Osteoblast (primary cell): ENCODE data around the gene LYPLAL1. TPM values are rescaled to one million over a fixed set of nuclear protein-coding genes. Genes with fewer than 3 reads are reported as not detected.

Experiments
- DNase-seq: peaks from one replicate; pipeline ENCODE4 v3.0.0; 2011; ENCODE audit warnings: low spot score, mixed read lengths; ENCODE audit not compliant: insufficient read length; ENCODE audit errors: missing footprints
- H2AFZ ChIP-seq: 2 replicates; pipeline ENCODE4 v1.6.0; 2011; ENCODE audit warnings: mild to moderate bottlenecking, low read length
- H3K27ac ChIP-seq: 2 replicates; pipeline ENCODE4 v1.5.1; 2011; ENCODE audit warnings: mild to moderate bottlenecking, low read depth, low read length, moderate library complexity
- H3K27me3 ChIP-seq: 2 replicates; pipeline ENCODE4 v1.6.0; 2012; ENCODE audit warnings: mild to moderate bottlenecking, control low read depth, inconsistent platforms, low read length, moderate library complexity; ENCODE audit not compliant: insufficient read depth
- H3K36me3 ChIP-seq: 2 replicates; pipeline ENCODE4 v1.5.1; 2011; ENCODE audit warnings: mild to moderate bottlenecking, low read length, control low read depth, moderate library complexity; ENCODE audit not compliant: insufficient read depth
- H3K4me1 ChIP-seq: 2 replicates; pipeline ENCODE4 v1.5.1; 2011; ENCODE audit warnings: mild to moderate bottlenecking, low read length, control low read depth, moderate library complexity; ENCODE audit not compliant: insufficient read depth
- H3K4me2 ChIP-seq: 2 replicates; pipeline ENCODE4 v1.6.0; 2011; ENCODE audit warnings: mild to moderate bottlenecking, low read length; ENCODE audit not compliant: insufficient read depth
- H3K4me3 ChIP-seq: fragments of 200-600 bp; sonication (generic); 3 replicates; pipeline ENCODE4 v1.5.1; 2012; ENCODE audit warnings: mild to moderate bottlenecking, low read length, inconsistent platforms; ENCODE audit not compliant: insufficient read depth
- H3K79me2 ChIP-seq: 2 replicates; pipeline ENCODE4 v1.6.0; 2012; ENCODE audit warnings: mild to moderate bottlenecking, low read length, control low read depth, inconsistent platforms; ENCODE audit not compliant: insufficient read depth
- H3K9me3 ChIP-seq: 2 replicates; pipeline ENCODE4 v1.5.1; 2011; ENCODE audit warnings: low read depth, low read length, control low read depth
- H4K20me1 ChIP-seq: 2 replicates; pipeline ENCODE4 v1.6.0; 2012; ENCODE audit warnings: mild to moderate bottlenecking, low read length, control low read depth; ENCODE audit not compliant: insufficient read depth
- total RNA-seq: library from RNA; depleted of rRNA; stranded (reverse); fragments of >200 nt; gene quantifications from 2 replicates; pipeline ENCODE4 v1.2.3, GENCODE V29; 2012
- TF ChIP-seq, protein P1 (sequence below): IDR thresholded peaks from 2 replicates; pipeline ENCODE4 v1.5.1; 2011; ENCODE audit warnings: mild to moderate bottlenecking, low read depth, low read length, moderate library complexity; ENCODE audit errors: extremely low read depth

The LYPLAL1 gene
- total RNA-seq, 1 donor: 33.7 TPM

DNA sequence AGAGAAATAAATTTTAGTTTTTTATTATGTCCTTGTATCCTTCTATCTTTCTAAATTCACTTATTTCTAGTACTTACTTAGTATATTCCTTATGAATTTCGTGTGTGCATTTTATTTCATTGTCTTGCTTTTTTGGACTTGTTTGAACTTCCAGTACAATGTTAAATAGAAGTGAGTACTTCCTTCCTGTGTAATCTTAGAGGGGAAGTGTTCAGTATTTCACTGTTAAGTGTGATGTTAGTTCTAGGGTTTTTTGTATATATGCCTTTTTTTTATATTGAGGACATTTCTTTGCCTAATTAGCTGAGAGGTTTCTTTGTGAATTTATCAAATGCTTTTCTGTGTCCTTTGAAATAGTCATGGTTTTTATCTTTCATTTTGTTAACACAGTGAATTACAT is 10.7 kb downstream of the LYPLAL1 start:
- no peak overlapping the region for H3K27ac ChIP-seq
- TF ChIP-seq, protein P1, sequence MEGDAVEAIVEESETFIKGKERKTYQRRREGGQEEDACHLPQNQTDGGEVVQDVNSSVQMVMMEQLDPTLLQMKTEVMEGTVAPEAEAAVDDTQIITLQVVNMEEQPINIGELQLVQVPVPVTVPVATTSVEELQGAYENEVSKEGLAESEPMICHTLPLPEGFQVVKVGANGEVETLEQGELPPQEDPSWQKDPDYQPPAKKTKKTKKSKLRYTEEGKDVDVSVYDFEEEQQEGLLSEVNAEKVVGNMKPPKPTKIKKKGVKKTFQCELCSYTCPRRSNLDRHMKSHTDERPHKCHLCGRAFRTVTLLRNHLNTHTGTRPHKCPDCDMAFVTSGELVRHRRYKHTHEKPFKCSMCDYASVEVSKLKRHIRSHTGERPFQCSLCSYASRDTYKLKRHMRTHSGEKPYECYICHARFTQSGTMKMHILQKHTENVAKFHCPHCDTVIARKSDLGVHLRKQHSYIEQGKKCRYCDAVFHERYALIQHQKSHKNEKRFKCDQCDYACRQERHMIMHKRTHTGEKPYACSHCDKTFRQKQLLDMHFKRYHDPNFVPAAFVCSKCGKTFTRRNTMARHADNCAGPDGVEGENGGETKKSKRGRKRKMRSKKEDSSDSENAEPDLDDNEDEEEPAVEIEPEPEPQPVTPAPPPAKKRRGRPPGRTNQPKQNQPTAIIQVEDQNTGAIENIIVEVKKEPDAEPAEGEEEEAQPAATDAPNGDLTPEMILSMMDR: no peak
- DNase-seq: no peak
- no peak overlapping the region for H2AFZ ChIP-seq
- H3K36me3 ChIP-seq: peaks cover 6% of the 10 kb centered on the region
- H4K20me1 ChIP-seq: no peaks in the 10 kb centered on the region
- no peaks in the 10 kb centered on the region for H3K27me3 ChIP-seq
- no peaks in the 10 kb centered on the region for H3K9me3 ChIP-seq
- H3K4me3 ChIP-seq: no peak overlapping the region
- peaks cover 18% of the 10 kb centered on the region for H3K4me1 ChIP-seq
- peaks cover 58% of the 10 kb centered on the region for H3K79me2 ChIP-seq
- no peak overlapping the region for H3K4me2 ChIP-seq

DNA sequence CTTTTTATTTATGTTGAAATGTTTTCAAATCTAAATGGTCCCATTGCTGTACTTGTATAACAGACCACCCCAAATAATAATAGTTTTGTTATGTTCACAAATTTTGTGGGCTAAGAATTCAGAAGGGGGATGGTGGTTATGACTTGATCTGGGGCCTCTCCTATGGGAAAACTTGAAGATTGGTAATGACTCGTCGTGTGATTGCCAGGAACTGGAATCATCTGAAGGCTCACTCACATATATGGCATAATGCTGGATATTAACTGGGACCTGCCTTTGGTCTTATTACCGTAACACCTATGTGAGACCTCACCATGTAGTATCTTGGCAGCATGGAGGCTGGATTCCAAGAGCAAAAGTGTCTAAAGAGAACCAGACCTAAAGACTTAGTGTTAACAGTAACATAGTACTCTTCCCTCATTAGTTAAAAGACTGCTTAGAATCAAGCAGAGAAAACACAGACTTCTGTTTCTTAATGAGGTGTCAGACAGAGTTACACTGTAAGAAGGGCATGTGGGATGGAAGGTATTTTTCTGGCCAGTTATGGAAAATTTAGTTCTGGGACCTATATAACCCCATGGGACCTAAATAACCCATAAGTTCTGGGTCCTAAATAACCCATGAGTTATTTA is 11.9 kb downstream of the LYPLAL1 start:
- Histone ChIP-seq H3K4me1 (peaks cover 22% of the 10 kb centered on the region), H2AFZ (no peak overlapping the region), H3K36me3 (peaks cover 6% of the 10 kb centered on the region), H3K4me3 (no peak overlapping the region), H3K79me2 (peaks cover 62% of the 10 kb centered on the region), H3K27ac (peak overlapping the region; percentile 38), H4K20me1 (no peaks in the 10 kb centered on the region), H3K4me2 (no peak overlapping the region), H3K27me3 (no peaks in the 10 kb centered on the region), H3K9me3 (no peaks in the 10 kb centered on the region)
- TF ChIP-seq, protein P1: no peak
- no peak for DNase-seq

DNA sequence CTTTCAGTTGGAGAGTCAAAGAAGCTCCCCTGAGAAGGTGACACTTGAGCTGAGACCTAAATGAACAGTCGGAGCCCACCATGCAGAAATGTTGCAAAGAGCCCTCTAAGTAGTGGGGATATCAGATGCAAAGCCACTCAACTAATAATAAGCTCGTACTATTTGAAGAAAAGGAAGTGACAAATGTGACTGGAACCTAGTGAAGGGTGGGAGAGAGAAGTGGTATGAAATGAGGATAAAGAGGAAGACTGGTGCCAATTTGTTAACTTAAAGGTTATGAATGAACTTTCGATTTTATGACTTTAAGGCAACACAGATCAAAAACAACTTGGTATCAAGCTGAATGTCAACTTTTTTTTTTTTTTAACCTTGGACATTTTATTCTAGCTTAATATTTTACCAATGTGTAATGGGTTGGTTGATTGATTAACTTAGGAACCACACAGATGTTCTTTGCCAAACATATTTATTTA is 14.7 kb downstream of the LYPLAL1 start:
- H4K20me1 ChIP-seq: no peaks in the 10 kb centered on the region
- H3K27ac ChIP-seq: peak overlapping the region; percentile 70
- no peaks in the 10 kb centered on the region for H3K36me3 ChIP-seq
- H3K9me3 ChIP-seq: no peaks in the 10 kb centered on the region
- no peaks in the 10 kb centered on the region for H3K27me3 ChIP-seq
- TF ChIP-seq, protein P1: no peak
- no peak overlapping the region for H3K4me3 ChIP-seq
- H3K4me1 ChIP-seq: peaks cover 22% of the 10 kb centered on the region
- H3K79me2 ChIP-seq: peaks cover 61% of the 10 kb centered on the region
- peak overlapping the region; percentile 61 for H3K4me2 ChIP-seq
- H2AFZ ChIP-seq: no peak overlapping the region
- DNase-seq: no peak

DNA sequence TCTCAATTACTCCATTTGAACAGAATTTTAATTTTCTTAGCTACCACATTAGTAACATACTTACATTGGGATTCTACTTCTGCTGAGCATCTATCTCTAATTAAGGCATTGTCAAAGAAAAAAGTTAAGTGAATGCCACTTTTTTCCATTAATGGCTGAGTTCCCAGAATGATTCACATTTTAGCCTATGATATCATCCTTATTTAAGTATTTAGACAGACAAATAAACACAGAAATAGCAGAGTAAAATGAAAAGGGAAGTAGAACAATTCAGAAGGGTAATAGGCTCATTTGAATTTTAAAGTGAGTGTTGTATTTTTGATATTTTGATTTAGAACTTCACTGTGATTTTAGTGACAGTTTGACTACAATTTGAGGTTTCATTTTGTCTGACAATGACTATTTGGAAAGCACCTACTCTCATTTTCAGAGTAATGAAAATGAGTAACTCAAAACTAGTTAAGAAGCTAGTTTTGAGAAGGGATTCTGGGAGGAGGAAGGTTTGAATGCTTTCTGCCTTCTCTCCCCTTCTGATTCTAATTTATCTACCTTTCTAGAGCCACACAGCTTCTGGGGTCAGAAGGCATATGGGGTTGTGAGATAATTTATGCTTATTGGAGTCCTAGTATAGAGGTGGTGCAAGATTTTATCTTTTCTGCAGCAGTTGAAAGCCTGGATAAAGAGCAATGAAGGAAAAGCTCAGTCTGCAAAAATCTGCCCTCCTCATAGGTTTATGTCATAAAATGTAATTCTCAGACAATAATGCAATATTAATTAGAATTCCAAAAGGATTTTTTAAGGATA is 15.5 kb downstream of the LYPLAL1 start:
- no peaks in the 10 kb centered on the region for H3K9me3 ChIP-seq
- no peak overlapping the region for H3K4me3 ChIP-seq
- peaks cover 22% of the 10 kb centered on the region for H3K4me1 ChIP-seq
- H3K27me3 ChIP-seq: no peaks in the 10 kb centered on the region
- peak; percentile 51 for DNase-seq
- TF ChIP-seq, protein P1: no peak
- H3K36me3 ChIP-seq: no peaks in the 10 kb centered on the region
- peak overlapping the region; percentile 64 for H3K4me2 ChIP-seq
- H4K20me1 ChIP-seq: no peaks in the 10 kb centered on the region
- H2AFZ ChIP-seq: peak overlapping the region; percentile 28
- H3K27ac ChIP-seq: peak overlapping the region; percentile 70
- H3K79me2 ChIP-seq: peaks cover 55% of the 10 kb centered on the region
